Fibroblast of lung (primary cell): ENCODE data around the gene BMERB1. TPM values are rescaled to one million over a fixed set of nuclear protein-coding genes. Genes with fewer than 3 reads are reported as not detected.

Experiments
- DNase-seq, 2 donors: peaks; one replicate each; pipeline versions ENCODE4 v3.0.0 to v3.0.0-alpha.2; 2010; ENCODE audit warnings: low read depth in 2 of 2
- H2AFZ ChIP-seq: 2 replicates; pipeline ENCODE4 v1.5.1; 2012; ENCODE audit warnings: low read length, control low read depth, inconsistent platforms
- H3K27ac ChIP-seq: 2 replicates; pipeline ENCODE4 v1.5.1; 2011; ENCODE audit warnings: low read length, control low read depth; ENCODE audit not compliant: insufficient read depth
- H3K27me3 ChIP-seq: 2 replicates; pipeline ENCODE4 v1.5.1; 2011; ENCODE audit warnings: mild to moderate bottlenecking, low read length; ENCODE audit not compliant: control insufficient read depth, insufficient read depth
- H3K36me3 ChIP-seq: 2 replicates; pipeline ENCODE4 v1.5.1; 2011; ENCODE audit warnings: low read length; ENCODE audit not compliant: control insufficient read depth, insufficient read depth
- H3K4me1 ChIP-seq: 2 replicates; pipeline ENCODE4 v1.5.1; 2011; ENCODE audit warnings: low read length; ENCODE audit not compliant: control insufficient read depth, insufficient read depth; ENCODE audit errors: extremely low read depth
- H3K4me2 ChIP-seq: 2 replicates; pipeline ENCODE4 v1.5.1; 2011; ENCODE audit warnings: low read length, control low read depth; ENCODE audit not compliant: insufficient read depth; ENCODE audit errors: extremely low read depth
- H3K4me3 ChIP-seq, 4 experiments: fragments of 200-600 bp in 1 of 4; sonication (generic) in 1 of 4; replicated peaks in 1 of 4; 2 replicates each; pipeline ENCODE4 v1.5.1; 2011 to 2016; ENCODE audit warnings: low read length in 4 of 4, low read depth in 3 of 4, mild to moderate bottlenecking in 3 of 4, control low read depth in 2 of 4, inconsistent platforms in 1 of 4, mixed read lengths in 1 of 4; ENCODE audit not compliant: insufficient read depth in 1 of 4; ENCODE audit errors: control extremely low read depth in 1 of 4
- H3K79me2 ChIP-seq: 2 replicates; pipeline ENCODE4 v1.5.1; 2012; ENCODE audit warnings: mild to moderate bottlenecking, low read length, inconsistent platforms; ENCODE audit not compliant: control insufficient read depth, insufficient read depth
- H3K9ac ChIP-seq: 2 replicates; pipeline ENCODE4 v1.5.1; 2011; ENCODE audit warnings: mild to moderate bottlenecking, low read length, control low read depth; ENCODE audit not compliant: insufficient read depth
- H3K9me3 ChIP-seq: 2 replicates; pipeline ENCODE4 v1.5.1; 2012; ENCODE audit warnings: low read depth, low read length; ENCODE audit not compliant: control insufficient read depth, insufficient read depth
- H4K20me1 ChIP-seq: 2 replicates; pipeline ENCODE4 v1.5.1; 2011; ENCODE audit warnings: low read length; ENCODE audit not compliant: control insufficient read depth, insufficient read depth; ENCODE audit errors: extremely low read depth
- EZH2 ChIP-seq: IDR thresholded peaks from 2 replicates; pipeline ENCODE4 v1.5.1; 2012; ENCODE audit warnings: low read length, control low read depth, mild to moderate bottlenecking; ENCODE audit errors: missing control alignments
- polyA plus RNA-seq, 2 donors: library from polyadenylated mRNA; depleted of rRNA in 1 of 2; stranded (reverse) in 1 of 2; unstranded in 1 of 2; fragments of >200 nt; gene quantifications; 2 replicates each; pipeline ENCODE4 v1.2.1, GENCODE V29; 2011 to 2012; ENCODE audit warnings: missing spikeins in 1 of 2
- total RNA-seq: library from RNA; depleted of rRNA; stranded (reverse); fragments of >200 nt; gene quantifications from 2 replicates; pipeline ENCODE4 v1.2.1, GENCODE V29; 2014
- TF ChIP-seq, protein P1 (sequence below), 2 donors: IDR thresholded peaks in 1 of 2; conservative IDR thresholded peaks in 1 of 2; 1 replicate in 1 of 2; 2 replicates in 1 of 2; pipeline ENCODE4 v1.5.1; 2011 to 2012; ENCODE audit warnings: low read length in 2 of 2, control low read depth in 1 of 2, inconsistent platforms in 1 of 2, low read depth in 1 of 2, mild to moderate bottlenecking in 1 of 2

Gene BMERB1
- total and polyA plus RNA-seq, 2 donors (not counting 1 experiment from before 2014, with no cell fraction given) = 39.1 to 46.0 TPM

DNA sequence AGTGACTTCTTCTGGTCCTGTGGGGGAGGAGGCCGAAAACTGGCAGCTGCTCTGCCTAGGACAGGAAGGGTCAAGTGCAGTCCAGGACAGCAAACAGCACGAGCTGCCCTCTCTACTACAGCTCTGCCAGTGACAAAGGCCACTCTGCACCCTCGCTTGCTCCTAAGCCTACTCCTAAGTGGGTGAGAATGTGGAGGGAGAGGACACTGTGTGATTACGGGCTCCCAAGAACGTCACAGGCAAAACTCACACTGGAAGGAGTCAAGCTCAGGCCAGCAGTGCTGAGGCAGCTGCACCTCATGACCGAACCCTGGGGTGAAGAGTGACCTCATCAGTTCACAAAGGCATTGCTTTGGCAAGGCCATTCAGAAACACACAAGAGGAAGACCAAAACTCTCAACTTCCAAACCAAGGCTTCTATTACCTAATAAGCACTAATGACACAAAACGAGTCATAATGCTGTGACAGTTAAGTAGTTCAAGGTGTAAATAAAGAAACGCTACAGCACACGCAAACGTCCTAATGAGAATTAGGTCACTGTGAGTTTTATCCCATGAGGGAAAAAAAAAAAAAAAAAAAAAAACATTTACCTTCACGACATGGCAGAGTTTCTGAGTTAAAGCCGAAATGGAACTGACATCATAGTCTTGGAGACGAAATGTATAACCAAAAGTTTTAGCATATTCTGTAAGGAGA is 173.5 kb downstream of the BMERB1 start:
- no peak overlapping the region for H3K9ac ChIP-seq
- H3K36me3 ChIP-seq = peaks cover 6% of the 10 kb centered on the region
- TF ChIP-seq, protein P1, sequence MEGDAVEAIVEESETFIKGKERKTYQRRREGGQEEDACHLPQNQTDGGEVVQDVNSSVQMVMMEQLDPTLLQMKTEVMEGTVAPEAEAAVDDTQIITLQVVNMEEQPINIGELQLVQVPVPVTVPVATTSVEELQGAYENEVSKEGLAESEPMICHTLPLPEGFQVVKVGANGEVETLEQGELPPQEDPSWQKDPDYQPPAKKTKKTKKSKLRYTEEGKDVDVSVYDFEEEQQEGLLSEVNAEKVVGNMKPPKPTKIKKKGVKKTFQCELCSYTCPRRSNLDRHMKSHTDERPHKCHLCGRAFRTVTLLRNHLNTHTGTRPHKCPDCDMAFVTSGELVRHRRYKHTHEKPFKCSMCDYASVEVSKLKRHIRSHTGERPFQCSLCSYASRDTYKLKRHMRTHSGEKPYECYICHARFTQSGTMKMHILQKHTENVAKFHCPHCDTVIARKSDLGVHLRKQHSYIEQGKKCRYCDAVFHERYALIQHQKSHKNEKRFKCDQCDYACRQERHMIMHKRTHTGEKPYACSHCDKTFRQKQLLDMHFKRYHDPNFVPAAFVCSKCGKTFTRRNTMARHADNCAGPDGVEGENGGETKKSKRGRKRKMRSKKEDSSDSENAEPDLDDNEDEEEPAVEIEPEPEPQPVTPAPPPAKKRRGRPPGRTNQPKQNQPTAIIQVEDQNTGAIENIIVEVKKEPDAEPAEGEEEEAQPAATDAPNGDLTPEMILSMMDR (conservative IDR thresholded peaks at IDR 0.05 in 1 of 2, IDR thresholded peaks at IDR 0.05 in 1 of 2; ENCODE audit: low read depth in 1 of 2, low read length in 2 of 2) = no peak
- no peak for TF ChIP-seq EZH2
- no peak overlapping the region for H3K4me3 ChIP-seq
- no peaks in the 10 kb centered on the region for H3K9me3 ChIP-seq
- no peak overlapping the region for H2AFZ ChIP-seq
- peaks cover 3% of the 10 kb centered on the region for H3K4me1 ChIP-seq
- H3K4me2 ChIP-seq = peak overlapping the region; percentile 3
- H3K27ac ChIP-seq = no peak overlapping the region
- H3K79me2 ChIP-seq = no peaks in the 10 kb centered on the region
- no peaks in the 10 kb centered on the region for H4K20me1 ChIP-seq
- no peaks in the 10 kb centered on the region for H3K27me3 ChIP-seq
- DNase-seq = peak; percentile 73 to 86

DNA sequence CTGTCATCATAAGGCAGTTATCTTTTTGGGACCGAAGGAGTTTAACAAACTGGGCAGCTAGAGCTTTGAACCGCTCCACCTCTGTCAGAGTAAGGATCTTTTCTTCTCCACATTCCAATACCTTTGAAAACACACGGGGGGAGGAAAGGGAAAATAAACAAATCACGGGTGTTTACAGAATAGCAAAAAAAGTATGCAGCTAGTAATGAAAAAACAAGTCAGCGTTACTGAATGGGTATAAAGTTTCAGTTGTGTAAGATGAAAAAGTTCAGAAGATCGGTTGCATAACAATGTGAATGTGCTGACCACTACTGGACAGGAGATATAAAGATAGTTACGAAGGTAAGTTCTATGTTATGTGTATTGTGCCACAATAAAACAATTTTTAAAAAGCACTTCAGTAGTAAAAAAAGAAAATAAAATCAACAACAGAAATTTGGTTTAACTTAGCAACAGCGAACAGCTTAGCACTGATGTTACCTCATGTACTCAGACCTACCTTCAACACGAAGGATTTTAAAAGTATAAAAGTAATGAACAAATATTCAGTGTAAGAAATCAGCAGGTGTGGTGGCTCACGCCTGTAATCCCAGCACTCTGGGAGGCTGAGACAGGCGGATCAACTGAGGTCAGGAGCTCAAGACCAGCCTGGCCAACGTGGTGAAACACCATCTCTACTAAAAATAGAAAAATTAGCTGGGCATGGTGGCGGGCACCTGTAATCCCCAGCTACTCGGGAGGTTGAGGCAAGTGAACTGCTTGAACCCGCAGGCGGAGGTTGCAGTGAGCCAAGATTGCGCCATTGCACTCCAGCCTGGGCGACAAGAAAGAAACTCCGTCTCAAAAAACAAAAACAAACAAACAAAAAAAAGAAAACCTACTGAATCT is 174.3 kb downstream of the BMERB1 start:
- TF ChIP-seq, protein P1 (conservative IDR thresholded peaks at IDR 0.05 in 1 of 2, IDR thresholded peaks at IDR 0.05 in 1 of 2; ENCODE audit: low read depth in 1 of 2, low read length in 2 of 2) = no peak
- no peak for TF ChIP-seq EZH2
- Histone ChIP-seq H4K20me1 (no peaks in the 10 kb centered on the region), H3K9ac (no peak overlapping the region), H3K27me3 (no peaks in the 10 kb centered on the region), H2AFZ (no peak overlapping the region), H3K9me3 (no peaks in the 10 kb centered on the region), H3K4me2 (no peak overlapping the region), H3K79me2 (no peaks in the 10 kb centered on the region), H3K4me1 (peaks cover 3% of the 10 kb centered on the region), H3K4me3 (no peak overlapping the region), H3K27ac (no peak overlapping the region), H3K36me3 (peaks cover 6% of the 10 kb centered on the region)
- DNase-seq = peak in 1 of 2 donors; percentile 53

DNA sequence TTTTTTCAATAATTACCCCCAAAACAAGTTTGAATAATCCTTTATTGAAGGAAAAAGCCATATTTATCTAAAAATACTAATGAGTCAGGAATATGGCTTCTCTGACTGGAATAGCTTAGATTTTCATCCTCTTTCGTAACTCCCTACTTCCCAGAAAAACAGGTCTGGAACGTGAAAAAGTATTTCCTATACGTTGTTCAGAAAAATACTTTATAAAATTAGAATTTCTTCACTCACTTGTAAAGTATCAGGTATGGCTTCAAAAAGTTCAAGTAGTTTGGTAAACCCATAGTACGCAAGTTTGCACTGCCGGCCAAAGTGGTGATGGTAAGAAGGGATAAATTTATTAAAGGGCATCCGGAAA is 174.9 kb downstream of the BMERB1 start:
- H3K9me3 ChIP-seq = no peaks in the 10 kb centered on the region
- H3K4me3 ChIP-seq = no peak overlapping the region
- no peak for DNase-seq
- H2AFZ ChIP-seq = no peak overlapping the region
- no peaks in the 10 kb centered on the region for H4K20me1 ChIP-seq
- no peaks in the 10 kb centered on the region for H3K79me2 ChIP-seq
- no peak overlapping the region for H3K9ac ChIP-seq
- peaks cover 3% of the 10 kb centered on the region for H3K4me1 ChIP-seq
- no peak for TF ChIP-seq EZH2
- TF ChIP-seq, protein P1 (conservative IDR thresholded peaks at IDR 0.05 in 1 of 2, IDR thresholded peaks at IDR 0.05 in 1 of 2; ENCODE audit: low read depth in 1 of 2, low read length in 2 of 2) = no peak
- peaks cover 6% of the 10 kb centered on the region for H3K36me3 ChIP-seq
- H3K27me3 ChIP-seq = no peaks in the 10 kb centered on the region
- no peak overlapping the region for H3K27ac ChIP-seq
- H3K4me2 ChIP-seq = no peak overlapping the region
